AG09309 (cell line): ENCODE measurements around the gene ERC1.
"Not testable (repeated sequence)": the region's sequence is repeated elsewhere in the genome, so short reads cannot be mapped to it uniquely, and the experiment has no call there.

Experiments
- DNase-seq: peaks from one replicate; pipeline ENCODE4 v3.0.0-alpha.2; 2010; ENCODE audit warnings: low read depth
- H3K4me3 ChIP-seq: 2 replicates; pipeline ENCODE4 v1.5.1; 2011; ENCODE audit warnings: mild to moderate bottlenecking, low read depth, low read length, moderate library complexity; ENCODE audit not compliant: control insufficient read depth
- CTCF ChIP-seq: IDR thresholded peaks from 2 replicates; pipeline ENCODE4 v1.5.1; 2011; ENCODE audit warnings: mild to moderate bottlenecking, low read depth, low read length, inconsistent platforms; ENCODE audit not compliant: insufficient read depth, control insufficient read depth; ENCODE audit errors: missing control alignments

The ERC1 gene

DNA sequence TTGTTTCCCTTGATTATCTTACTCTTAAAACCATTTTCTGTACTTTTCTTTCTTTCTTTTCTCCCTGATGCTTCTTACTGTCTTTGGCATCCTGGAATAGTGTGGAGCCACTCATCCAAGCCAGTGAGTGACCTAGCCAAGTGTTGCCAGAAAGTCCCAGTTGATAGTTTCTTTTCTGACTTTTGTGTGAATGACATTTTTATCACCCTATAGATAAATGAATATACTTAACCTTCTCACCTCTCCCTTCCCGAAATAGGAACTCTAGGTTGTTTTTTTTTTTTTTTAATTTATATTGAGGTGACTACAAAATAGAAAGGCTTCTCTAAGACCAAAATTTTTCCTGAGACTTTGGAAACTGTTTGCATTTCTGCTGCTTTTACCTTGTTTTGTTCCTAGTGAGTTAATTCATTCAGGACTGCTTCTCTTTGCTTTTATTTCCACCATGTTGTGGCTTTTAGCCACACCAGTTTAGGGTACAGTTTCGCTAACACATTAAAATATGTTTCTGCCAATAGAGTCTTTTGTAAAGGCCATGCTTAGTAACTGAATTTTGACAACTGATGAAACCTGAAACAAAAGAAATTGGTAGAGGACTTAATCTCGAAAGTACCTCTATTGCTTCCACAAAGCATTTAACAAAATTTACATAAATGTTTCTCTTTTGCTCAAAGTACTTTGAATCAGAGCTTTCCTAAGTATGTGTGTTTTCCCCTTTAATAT, 194.6 kb downstream of the ERC1 start:
- no peak for DNase-seq
- no peak for TF ChIP-seq CTCF
- H3K4me3 ChIP-seq = no peak overlapping the region

DNA sequence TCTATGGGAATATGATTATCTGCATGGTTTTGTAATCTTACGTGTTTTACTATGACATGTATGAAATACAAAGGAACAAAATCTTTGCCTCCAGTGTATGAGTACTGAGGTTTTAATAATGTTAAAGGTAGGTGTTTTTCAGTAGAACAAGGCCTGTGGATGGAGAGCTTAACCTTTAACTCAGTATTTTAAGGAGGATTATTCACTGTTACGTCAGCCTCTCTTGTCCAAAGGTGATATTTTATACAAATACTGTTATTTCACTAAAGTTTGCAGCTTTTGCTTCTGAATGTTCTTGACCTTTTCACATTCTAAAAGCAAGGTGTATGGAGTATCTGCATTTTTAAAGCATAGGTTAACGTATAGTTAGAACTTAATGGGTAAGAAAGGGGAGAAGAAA, 195.3 kb downstream of the ERC1 start:
- no peak overlapping the region for H3K4me3 ChIP-seq
- DNase-seq = no peak
- TF ChIP-seq CTCF = no peak

DNA sequence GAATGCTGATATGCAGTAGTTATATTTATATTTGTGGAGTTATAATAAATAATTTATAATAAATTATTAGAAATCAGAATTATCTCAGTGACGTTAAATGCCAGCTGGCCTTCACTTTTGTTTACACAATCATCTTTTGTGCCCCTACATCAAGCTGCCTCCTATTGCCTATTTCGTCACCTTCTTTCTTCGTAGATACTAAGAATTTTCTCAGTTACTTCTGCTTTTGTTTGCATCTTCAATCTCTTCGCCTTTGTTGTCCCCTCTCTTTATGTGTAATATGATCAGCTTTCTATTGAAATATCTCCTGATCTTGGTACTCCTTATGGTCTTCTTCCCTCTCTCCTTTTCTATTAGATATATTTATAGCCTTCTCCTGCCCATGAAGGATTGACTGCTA, 197.0 kb downstream of the ERC1 start:
- no peak overlapping the region for H3K4me3 ChIP-seq
- TF ChIP-seq CTCF = no peak
- DNase-seq = no peak

GRCh38 chr12:1189163-1189562, 198.1 kb downstream of the ERC1 start:
- DNase-seq = no peak
- no peak overlapping the region for H3K4me3 ChIP-seq
- no peak for TF ChIP-seq CTCF

GRCh38 chr12:1195513-1195912, 204.5 kb downstream of the ERC1 start:
- no peak for DNase-seq
- H3K4me3 ChIP-seq = no peak overlapping the region
- TF ChIP-seq CTCF = no peak

DNA sequence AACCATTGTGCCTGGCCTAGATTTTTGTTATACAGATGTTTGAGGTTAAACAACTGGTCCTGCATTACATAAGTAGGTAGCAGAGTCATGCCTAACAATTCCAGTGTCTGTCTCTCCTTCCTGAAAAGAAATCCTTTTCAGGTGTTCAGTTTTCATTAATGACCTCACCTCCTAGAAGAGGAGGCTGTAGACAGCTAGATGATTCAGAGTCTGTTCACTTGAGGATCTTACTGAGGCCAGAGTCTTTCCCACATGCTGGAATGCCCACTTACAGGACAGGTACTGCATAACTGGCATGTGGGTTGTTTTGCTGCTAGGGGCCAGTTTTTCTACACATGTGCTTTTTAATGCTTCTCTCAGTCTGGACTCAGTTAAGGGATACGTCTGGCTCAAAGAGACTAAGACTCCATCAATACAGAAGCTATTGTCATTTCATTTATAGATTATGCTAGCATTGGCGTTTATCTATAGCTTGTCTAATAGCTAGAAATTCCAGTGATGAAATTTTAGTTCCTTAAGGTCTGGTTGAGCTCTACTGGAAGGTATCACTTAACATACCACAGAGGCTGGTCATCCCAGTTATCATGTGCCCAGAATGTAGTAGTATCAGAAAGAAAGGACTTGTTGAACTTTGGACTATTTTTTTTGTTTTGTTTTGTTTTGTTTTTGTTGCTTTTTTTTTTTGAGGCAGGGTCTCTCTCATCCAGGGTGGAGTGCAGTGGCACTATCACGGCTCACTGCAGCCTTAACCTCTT, 206.4 kb downstream of the ERC1 start:
- no peak for DNase-seq
- no peak overlapping the region for H3K4me3 ChIP-seq

DNA sequence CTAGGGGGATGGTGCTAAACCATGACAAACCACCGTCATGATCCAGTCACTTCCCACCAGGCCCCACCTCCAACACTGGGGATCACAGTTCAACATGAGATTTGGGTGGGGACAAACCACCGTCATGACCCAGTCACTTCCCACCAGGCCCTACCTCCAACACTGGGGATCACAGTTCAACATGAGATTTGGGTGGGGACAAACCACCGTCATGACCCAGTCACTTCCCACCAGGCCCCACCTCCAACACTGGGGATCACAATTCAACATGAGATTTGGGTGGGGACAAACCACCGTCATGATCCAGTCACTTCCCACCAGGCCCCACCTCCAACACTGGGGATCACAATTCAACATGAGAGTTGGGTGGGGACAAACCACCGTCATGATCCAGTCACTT, 207.8 kb downstream of the ERC1 start:
- not testable (repeated sequence) for H3K4me3 ChIP-seq, DNase-seq

More for the DNA sequence above, 206.4 kb downstream of the ERC1 start:
- TF ChIP-seq CTCF = no peak
